Suppressor macrophage treated with lipopolysaccharide for 1 hour (primary cell): ENCODE results near the gene HOXA3.

Source experiments
- DNase-seq, 3 donors: peaks; one replicate each; pipeline ENCODE4 v3.0.0-alpha.2; 2020 to 2022

Gene HOXA3

DNA sequence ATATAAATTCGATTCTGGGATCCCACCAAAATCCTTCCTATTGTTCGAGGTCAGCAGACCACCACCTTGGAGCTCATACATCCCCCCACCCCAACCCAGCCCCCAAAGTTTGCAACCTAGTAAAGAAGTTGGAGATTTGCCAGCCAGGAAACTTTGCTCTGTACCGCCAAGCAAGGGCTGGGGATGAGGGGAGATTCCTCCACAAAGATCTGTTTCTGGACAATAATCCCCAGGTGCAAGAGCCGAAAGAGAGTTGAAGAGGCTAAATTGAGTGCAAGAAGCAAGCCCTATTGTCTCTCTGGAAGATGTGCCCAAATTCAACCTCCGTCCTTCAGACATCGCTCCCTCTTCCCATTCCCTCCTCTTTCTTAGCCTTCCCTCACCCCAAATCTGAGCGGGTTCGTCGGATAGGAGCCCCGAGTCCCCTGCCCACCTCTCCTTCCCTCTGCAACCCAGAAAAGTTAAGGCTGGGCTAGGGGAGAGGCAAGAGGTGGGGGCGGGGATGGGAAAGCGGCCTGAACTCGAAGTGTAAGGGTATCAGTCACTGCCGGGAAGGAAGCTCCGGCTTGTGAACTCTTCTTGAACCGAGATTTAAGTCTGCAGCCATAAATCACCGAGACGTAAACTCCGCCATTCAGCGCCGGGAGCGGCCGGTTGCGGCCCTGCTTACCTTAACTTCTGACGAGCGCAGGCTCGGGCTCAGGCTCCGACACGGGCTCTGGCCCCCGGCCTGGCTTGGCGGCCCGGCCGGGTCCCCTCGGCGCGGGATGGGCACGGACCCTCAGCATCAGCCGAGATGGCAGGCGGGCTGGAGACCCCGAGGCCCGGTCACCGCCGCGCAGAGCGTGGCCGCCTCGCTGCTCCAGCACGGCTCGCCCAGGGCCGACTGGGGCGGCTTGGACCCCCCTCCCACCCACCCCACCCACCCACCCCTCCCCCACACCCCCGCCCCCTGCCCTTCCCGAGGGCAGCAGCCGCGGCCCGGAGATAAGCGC, 39.1 kb downstream of the HOXA3 start:
- DNase-seq = no peak

DNA sequence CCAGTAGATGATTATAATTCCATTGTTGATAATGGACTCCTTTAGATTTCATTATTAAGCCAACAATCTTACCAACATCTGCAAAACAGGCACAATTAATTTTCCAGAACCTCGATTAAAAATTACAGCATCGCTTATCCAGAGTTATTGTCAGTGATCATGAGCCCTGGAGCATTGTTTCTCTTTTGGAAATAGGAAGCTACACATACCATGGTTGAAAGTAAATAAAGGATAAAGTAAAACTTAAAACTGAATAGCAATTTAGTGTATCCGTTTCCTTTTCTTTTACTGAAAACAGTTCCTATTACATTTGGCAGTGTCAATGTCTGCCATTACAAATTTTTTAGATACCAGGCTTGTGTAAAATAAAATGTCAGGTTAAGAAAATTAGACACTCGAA, 40.0 kb downstream of the HOXA3 start:
- no peak for DNase-seq

DNA sequence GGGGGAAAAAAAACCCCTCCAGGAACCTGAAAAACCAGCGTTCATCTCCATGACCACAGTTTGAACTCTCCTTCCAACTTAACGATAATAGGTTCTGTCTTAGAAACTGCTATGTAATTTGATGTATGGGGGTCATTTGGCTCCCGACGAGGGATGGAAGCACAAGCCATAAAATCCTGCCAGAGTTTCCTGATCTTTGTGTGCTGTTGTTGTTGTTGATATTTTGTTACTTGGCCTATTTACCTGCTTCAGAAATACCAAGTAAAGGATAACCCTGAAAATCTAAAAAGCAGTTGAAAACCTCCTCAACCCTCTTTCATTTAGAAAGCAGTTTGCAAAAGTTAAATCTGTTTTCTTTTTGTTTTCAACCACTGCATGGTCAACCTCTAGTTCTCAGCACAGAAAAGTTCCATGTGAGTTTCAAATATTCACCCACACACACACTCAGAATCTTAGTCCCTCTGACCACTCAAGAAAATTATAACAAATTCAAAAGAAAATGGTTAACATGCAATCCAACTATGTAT, 40.6 kb downstream of the HOXA3 start:
- no peak for DNase-seq

DNA sequence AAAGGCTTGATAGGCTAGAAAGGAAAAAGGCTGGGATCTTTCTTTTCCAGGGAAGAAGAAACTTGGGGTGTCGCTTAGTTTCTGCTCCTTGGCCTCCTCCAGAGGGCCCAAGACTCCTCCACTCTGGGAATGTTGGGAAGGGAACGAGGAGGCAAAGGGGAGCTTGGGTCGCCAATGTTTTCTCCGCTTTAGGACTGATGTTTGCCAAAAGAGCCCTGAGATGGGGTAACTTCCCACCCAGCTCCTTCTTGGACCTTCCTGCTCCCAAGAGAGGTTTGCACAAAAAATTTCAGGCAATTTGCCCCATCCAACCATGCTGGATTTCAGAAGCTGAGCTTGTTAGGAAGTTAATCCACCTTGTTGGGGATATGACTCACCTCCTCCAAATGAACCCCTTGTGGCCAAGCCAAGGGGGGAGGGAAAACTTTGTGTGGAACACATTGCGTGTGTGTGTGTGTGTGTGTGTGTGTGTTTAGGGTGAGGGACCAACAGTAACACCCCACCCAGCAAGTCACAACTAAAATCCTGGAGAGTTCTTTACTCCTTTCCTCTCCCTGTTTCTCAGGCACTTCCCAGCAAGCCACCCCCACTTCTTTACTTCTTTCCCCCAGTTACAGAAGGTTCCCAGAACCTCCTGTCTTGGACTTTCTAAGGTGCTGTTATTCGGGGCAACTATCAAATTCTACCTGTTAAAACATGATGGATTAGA, 41.2 kb downstream of the HOXA3 start:
- DNase-seq = no peak

DNA sequence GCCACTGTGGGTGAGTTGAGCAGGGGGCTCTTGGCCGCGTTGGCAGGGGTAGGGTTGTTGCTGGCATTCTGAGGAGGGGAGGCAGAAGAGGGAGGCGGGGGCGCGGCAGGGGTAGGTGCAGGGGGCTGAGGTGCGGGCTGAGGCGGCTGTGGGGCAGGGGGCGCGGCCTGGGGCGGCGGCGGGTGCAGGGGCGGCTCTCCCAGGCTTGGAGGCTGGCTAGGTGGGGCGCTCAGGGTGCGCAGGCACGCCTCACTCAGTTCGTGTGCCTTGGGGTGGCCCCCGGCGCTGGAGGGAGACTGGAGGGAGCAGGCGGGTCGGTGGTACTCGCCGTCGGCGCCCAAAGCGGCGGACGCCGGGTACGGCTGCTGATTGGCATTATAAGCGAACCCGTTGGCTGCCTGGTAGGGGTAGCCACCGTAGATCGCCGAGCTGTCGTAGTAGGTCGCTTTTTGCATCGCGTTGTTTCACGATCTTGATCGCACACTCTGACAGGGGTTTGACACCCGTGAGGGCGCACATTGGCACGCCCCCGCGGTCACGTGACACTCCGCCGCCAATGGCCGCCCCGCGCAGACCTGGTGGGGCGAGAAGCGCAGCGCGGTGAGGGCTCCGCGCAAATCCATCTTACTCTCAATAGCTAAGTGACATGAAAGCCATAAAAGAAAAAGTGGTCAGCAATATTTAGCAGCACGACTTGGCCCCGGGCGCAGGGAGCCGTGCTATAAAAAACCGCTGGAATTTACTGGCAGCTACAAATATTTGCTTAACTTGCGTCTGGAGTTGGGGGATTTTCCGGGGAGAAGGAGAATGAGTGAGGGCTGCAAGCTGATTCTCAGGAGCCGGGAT, 42.0 kb downstream of the HOXA3 start:
- no peak for DNase-seq

DNA sequence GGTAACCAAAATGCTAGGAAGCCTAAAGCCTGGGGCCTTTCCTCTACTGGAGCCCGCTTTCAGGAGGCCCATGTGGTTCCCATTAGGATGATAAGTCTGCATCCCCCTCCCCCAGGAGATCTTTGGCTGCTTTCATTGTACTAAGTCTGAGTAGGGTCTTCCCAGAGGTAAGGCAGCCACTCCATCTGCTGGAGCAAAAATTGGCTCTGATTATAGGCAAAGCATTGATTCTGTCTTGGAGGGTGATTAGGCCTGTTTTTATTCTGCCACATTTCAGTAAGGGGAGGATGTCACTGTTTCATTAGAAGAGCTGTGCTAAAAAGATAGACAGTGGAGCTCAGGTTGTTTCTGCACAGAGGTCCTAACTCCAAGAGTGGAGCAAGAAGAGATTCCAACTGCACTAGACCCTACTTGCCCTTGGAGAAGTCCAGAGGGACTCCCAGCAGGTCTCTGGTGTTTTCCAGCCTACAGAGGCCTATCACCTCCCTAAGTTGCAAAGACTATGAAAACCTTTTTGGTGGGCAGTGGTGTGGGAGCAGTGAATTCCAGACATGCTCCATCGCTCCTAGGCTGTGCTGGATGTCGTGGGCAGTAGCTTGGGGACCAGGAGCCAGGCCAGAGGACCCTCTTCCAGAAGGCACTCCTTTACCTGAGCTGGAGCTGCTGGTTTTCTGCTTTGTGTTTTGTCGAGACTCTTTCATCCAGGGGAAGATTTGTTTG, 42.8 kb downstream of the HOXA3 start:
- DNase-seq = no peak

DNA sequence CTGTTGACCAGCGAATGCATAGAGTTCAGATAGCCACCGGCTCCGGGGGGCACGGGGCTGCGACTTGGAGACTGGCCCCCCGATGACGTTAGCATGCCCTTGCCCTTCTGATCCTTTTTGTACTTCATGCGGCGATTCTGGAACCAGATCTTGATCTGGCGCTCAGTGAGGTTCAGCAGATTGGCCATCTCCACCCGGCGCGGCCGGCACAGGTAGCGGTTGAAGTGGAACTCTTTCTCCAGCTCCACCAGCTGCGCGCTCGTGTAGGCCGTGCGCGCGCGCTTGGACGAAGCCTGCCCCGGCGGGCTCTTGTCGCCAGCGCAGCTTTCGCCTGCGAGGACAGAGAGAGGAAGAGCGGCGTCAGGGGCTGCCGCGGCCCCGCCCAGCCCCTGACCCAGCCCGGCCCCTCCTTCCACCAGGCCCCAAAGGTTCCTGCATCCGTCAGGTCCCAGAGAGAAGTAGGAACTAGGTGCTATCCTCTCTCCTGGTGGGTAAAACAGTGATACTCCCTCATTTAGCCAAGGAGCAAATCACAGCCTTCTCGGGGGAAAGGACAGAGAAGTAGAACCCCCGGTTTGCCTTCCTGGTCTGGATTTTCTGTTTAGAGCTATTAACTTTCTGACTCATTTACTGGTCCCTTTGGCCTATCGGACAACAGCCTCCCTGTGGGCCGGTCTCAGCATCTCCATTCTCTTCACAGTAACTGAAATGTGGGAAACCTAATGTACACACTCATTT, 43.8 kb downstream of the HOXA3 start:
- DNase-seq = no peak

DNA sequence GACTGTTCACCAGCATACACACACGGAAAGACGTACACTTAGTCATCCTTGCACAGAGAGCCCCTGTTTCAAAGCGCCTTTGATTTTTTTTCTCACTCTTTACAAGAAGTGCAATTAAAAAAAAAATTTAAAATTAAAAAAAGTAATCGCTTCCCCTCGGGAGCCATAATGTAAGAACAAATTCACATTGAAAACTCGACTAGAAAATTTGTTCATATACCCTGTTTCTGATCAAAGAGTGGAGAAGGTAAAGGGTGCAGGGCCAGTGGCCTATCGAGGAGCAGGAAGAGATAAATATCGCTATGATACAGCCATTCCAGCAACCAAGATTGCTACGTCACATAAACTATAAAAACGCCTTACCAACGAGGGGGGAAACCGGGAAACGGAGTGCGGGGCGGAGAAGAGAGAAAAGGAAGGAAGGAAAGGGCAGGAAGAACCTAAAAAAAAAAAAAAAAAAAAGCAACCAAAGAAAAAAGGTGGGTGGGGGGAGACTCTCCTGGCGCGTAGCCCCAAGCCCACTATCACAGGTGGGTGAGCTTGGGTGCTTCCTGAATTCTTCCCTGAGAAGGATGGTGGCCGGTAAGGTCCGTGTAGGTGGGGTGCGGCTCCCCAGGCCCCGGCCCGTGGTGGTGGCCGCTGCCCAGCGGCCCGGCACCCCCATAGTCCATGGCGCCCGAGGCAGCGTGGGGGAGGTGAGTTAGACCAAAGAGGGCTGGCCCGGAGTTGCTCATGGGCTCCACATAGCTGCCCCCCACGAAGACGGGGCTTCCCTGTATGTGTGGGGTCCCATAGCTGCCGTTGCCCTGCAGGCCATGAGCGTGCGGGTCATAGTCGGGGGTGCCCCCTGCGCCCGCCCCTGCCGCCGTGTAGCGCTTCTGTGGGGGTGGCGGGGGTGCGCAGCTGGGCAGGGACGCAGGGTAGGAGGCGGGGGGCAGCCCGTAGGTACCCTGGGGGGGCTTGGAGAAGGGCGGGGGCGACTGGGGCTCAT, 44.7 kb downstream of the HOXA3 start:
- no peak for DNase-seq

DNA sequence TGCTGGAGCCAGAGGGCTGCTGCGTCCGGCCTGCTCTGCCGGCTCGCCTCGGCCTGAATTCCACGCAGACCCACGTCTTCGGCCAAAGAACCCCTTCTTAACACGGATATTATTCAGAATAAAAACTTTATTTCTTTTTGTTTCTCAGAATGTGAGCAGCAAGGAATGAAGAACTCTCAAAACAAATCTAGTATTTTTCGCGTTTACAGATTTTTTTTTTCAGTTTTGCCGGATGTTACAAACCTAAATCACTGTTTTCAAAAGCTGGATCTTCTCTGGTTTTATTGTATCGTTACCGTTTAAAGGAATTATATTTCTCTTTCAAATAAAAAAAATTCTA, 45.5 kb downstream of the HOXA3 start:
- no peak for DNase-seq

DNA sequence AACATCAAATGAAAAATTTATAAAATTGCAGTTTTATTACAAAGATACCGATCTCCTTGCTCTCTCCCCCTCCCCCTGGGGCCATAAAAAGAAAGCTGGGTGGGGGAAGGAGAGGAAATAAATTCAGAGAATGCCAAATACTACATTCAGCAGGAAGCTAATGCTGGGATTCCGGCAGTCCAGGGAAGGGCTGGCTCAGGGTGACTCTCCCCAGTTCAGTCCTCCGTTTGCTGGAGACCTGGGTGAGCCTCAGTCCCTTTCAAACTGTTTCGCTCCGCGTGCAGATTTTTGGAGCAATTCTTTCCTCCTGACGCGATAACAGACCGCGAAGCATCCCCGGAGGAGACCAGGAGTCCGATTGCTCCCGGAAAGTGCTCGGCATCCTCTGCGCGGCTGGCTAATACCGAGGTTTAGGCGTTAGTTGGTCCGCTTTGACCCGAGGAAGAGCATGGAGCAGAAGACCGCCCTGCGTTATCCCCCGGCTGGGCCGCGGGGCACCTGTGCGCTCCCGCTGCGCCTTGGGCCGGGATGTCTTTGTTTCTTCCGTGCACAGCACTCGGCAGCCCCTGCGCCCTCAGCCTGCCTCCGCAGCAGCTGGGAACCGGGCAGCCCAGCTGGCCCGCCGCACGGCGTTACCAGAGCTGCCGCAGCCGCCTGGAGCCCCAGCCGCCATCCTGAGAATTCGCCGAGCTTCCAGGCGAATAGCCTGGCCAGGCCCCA, 46.0 kb downstream of the HOXA3 start:
- DNase-seq = no peak

DNA sequence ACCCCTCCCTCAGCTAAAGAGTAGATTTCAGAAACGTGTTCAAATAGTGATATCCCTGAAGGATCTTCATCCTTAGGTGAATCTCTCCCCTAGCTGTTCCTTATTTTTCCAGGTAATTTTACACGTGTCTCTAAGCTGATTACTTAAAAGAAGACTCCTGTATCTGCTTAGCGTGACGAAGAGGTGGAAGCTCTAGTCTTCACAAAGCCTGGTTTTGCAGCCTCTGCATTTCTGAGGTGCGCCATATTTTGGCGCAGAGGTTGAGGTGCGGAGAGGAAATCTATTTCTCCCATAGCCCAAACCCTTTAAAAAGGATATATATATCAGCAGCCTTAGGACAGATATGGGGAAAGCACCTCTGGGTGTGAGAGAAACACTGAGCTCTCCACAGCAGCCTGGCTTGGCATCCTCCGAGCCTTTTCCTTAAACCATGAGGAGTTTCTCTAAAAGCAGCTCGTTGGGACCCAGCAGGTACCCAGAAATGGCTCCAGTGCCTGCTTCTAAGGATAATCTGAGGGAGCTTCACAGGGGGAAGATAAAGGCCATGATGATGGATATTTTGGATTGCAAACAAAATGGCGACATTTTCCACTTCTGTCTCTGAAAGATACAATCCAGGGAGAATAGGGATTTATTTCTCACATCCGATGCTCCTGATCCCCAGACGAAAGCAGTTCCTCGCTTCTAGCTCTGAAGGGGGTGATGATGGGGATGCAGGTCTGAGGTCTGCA, 46.9 kb downstream of the HOXA3 start:
- no peak for DNase-seq

DNA sequence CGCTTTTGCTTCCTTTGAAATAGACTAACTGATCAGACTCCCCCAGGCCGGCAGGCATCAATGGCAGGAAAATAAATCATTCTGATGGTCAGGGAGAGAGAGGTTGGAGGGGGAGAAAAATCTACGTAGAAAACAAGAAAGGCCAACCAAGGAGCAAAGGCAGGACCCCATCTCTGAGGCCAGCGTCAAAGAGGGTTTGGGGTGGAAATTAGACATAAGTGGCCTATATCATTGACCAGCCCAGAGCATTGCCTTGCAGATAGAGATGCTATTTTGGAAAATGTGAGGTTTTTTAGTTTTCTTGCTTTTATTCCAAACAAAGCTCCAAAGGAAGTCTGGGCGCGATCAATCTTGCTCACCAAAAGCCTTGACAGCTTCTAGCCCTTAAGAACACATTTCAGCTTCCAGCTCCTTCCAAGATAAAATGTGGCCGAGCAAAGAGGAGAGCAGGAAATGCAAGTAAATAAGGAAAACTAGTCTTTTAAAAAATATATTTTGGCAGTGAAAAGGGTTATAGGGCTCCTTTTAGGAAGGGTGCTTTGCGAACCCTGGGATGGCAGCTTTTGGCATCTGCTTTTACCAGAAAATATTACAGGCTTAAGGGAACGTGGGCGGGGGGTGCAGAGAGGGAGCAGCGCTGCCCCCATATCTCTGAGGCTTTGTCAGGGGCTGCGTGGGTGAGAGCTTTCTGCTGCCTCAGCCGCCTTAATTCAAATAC, 47.9 kb downstream of the HOXA3 start:
- no peak for DNase-seq

DNA sequence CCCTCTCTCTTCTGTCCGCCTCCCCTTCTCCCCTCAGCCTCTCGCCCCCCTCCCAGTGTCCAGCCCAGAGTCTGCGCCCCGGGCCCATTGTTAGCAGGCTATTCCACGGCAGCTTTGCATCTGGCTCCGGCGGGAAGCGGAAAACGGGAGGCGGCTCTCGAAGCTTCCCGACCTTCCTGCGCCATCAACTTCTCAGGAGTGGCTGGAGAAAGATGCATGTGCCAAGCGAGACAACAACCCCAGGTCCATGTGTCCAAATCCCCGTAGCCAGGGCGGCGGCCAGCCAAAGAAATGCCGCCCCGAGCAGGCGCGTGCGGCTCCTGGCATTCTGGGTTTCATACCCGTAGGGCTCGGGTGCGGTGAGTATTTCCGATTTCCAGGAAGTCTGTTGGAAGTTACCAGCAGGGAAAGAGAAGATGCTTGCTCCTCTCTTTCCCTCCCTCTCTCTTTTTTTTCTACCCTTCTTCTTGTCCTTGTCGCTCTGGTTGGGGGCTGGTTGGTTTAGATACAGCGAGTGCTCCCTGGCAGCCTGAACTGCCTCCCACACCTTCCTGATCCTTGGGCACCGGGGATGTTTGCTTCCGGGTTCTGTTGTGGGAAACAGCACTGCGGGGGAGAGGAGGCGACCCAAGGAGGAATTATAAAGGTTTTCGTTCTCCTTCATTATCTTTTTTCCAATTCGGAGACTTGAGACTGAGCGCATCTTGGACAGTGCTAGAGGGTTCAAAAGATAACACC, 48.7 kb downstream of the HOXA3 start:
- DNase-seq = no peak

DNA sequence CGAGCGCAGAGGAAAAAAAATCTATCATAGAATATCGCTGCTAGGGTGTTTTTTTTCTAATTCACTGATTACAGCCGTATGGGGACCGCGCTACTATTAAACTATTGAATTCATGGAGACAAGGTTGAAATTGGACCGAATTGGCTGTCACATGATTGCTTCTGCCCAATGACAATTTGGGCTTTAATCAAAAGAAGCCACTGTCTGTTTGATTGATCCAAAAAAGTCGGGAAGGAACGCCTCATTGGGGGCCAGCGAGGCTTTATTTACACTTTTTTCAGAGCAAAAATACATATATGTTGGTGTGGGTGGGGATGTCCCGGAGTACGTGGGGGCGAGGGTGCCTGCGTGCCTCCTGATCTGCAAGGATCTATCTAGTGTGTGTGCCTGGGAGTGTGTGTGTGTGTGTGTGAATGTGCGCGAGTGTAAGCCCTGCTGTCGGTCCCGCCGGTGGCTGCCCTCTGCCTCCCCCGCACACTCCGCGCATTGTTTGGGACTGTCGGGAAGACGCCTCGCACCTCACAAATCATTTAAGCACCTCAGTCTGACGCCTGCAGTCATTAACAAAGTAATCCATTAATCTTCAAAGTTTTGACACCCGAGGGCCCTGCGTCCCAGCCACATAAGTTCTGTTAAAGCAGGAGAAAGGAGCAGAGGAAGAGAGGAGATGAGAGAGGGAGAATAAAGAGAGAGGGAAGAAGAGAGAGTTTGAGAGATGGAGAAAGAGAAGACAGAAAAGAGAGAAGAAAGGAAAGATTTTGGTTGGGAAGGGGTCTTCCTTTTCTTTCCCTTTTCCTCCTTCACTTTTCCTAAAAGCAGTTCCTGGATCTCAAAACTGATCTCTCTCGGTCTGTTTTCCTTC, 49.6 kb downstream of the HOXA3 start, which contains the start of gene HOXA2:
Gene HOXA2 (minus strand): TSS at position 103 of the 862 bp plus-strand sequence. CDS start 183 bp downstream, outside the sequence.
- DNase-seq = peak in 1 of 3 donors; percentile 22

DNA sequence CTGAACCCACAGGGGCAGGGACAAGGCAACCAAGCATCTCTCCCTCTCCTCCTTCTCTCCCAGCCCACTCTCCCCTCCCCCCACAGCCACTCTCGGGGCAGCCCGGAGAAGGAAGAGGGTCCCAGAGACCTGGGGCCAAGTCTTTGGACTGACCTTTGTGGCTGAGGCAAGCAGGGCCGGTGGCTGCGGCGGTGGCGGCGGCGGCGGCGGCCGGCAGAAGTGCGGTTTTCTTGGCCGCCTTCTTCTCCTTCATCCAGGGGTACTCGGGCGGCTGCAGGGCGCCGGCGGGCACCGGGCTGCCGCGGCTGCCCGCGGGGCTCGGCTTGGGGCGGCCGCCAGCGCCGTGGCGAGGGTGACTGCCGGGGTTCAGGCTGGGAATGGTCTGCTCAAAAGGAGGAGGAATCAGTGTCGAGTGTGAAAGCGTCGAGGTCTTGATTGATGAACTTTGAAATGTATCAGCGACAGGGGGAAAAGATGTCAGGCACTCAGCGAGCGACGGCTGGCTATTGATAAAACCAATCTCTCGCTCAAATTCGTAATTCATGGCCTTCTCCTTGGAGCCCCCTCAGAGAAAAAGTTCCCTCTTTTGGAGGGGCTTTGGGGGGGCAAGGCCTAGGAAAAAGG, 50.3 kb downstream of the HOXA3 start:
- peak in 1 of 3 donors; percentile 32 for DNase-seq
